Transverse colon (tissue), 4 donors: ENCODE results near the gene CD33. TPM values are rescaled to one million over a fixed set of nuclear protein-coding genes. Genes with fewer than 3 reads are reported as not detected.

Experiments used
- DNase-seq: peaks from one replicate; pipeline ENCODE4 v3.0.0-alpha.2; 2019
- H3K27ac ChIP-seq, 4 donors: fragments of 200-600 bp; sonication (generic); 2 replicates each; pipeline ENCODE4 v1.5.1; 2016 to 2018; ENCODE audit warnings: inconsistent platforms in 4 of 4
- H3K27me3 ChIP-seq: fragments of 200-600 bp; sonication (generic); 2 replicates; pipeline ENCODE4 v1.5.1; 2017; ENCODE audit warnings: inconsistent platforms
- H3K36me3 ChIP-seq, 4 donors: fragments of 200-600 bp; sonication (generic); 2 replicates each; pipeline ENCODE4 v1.5.1; 2017 to 2019; ENCODE audit warnings: inconsistent platforms in 4 of 4
- H3K4me1 ChIP-seq, 4 donors: fragments of 200-600 bp; sonication (generic); 2 replicates each; pipeline ENCODE4 v1.5.1; 2017 to 2020; ENCODE audit warnings: inconsistent platforms in 4 of 4
- H3K4me3 ChIP-seq, 4 donors: fragments of 200-600 bp; sonication (generic); 1 replicate in 1 of 4; 2 replicates in 3 of 4; pipeline versions ENCODE4 v1.5.1 to v1.6.1; 2017 to 2019; ENCODE audit warnings: inconsistent platforms in 4 of 4
- H3K9me3 ChIP-seq, 2 donors: fragments of 200-600 bp; sonication (generic); 2 replicates each; pipeline ENCODE4 v1.5.1; 2017 to 2019; ENCODE audit warnings: inconsistent platforms in 2 of 2
- CTCF ChIP-seq, 5 experiments: fragments of 200-600 bp in 3 of 5; fragments of 450-650 bp in 2 of 5; sonication (generic) in 3 of 5; IDR thresholded peaks; 1 replicate in 2 of 5; 2 replicates in 3 of 5; pipeline ENCODE4 v1.5.1; 2016 to 2017; ENCODE audit warnings: antibody characterized with exemption in 5 of 5, inconsistent platforms in 3 of 5, mild to moderate bottlenecking in 2 of 5, moderate library complexity in 1 of 5
- EP300 ChIP-seq: sonication (generic); formaldehyde crosslinking; IDR thresholded peaks from one replicate; pipeline ENCODE4 v1.6.1; 2017; ENCODE audit warnings: antibody characterized with exemption, low read depth
- POLR2A ChIP-seq: fragments of 450-650 bp; IDR thresholded peaks from one replicate; pipeline ENCODE4 v1.6.1; 2016; ENCODE audit warnings: antibody characterized with exemption, mild to moderate bottlenecking, moderate library complexity
- POLR2AphosphoS5 ChIP-seq, 3 donors: sonication (generic); formaldehyde crosslinking; IDR thresholded peaks; one replicate each; pipeline ENCODE4 v1.6.1; 2016; ENCODE audit warnings: antibody characterized with exemption in 3 of 3
- WGBS, 2 donors: methylation state at CpG; one replicate each; pipeline ENCODE4 v1.1.5; 2018; ENCODE audit warnings: low coverage in 1 of 2; 5-methylcytosine and 5-hydroxymethylcytosine counted together
- in situ Hi-C, 4 donors: fragments of 200-750 bp; cut with MboI; loops; one replicate each; pipeline versions ENCODE4 v1.15.0 to v1.15.1; 2017; ENCODE audit warnings: low sequenced_read_pairs in 3 of 4, low pct_ligation_motif_present in 1 of 4, low pct_unique_long_range_greater_than_20kb in 1 of 4
- intact Hi-C: fragments of 100-400 bp; cut with DNase I; formaldehyde crosslinking; loops from one replicate; pipeline ENCODE4 v1.15.1; 2023; ENCODE audit warnings: low total_unique reads
- total RNA-seq, 4 donors: library from RNA; depleted of rRNA; stranded (reverse); fragments of >200 nt; gene quantifications; one replicate each; pipeline ENCODE4 v1.1.0, GENCODE V29; 2016

CD33 gene
- total RNA-seq, 4 donors from 2014 or later, result 2.5 to 2.6 TPM; not detected in 2

DNA sequence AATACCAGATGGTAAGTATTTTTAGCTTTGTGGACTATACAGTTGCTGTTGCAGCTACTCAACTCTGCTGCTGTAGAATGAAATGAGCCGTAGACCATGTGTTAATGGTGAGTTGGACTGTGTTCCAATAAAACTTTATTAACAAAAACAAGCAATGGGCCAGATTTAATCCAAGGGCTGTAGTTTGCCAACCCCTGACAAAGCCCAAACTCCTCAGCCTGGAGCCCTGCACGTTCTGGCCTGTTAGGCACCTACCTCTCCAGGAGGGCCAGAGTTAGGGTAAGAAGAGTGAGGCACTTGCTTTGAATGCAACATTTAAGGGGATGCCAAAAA, 36.7 kb upstream of the CD33 start:
- peaks cover 27% of the 10 kb centered on the region for H3K27me3 ChIP-seq
- H3K36me3 ChIP-seq, result no peaks in the 10 kb centered on the region
- intact Hi-C loops, result no loop called here
- in situ Hi-C loops, result no loop called here
- no peaks in the 10 kb centered on the region for H3K4me1 ChIP-seq
- no peak for TF ChIP-seq POLR2AphosphoS5 (IDR thresholded peaks at IDR 0.05)
- TF ChIP-seq CTCF (IDR thresholded peaks at IDR 0.05), result no peak
- TF ChIP-seq EP300, result no peak
- no peak for TF ChIP-seq POLR2A
- no peak overlapping the region for H3K4me3 ChIP-seq
- H3K9me3 ChIP-seq, result no peaks in the 10 kb centered on the region
- DNase-seq, result no peak
- 70% methylated on average over 2 of the region's 2 CpGs; no CpG with 5 or more reads in 1 of the 2 donors for WGBS, 2 donors
- H3K27ac ChIP-seq, result no peak overlapping the region

DNA sequence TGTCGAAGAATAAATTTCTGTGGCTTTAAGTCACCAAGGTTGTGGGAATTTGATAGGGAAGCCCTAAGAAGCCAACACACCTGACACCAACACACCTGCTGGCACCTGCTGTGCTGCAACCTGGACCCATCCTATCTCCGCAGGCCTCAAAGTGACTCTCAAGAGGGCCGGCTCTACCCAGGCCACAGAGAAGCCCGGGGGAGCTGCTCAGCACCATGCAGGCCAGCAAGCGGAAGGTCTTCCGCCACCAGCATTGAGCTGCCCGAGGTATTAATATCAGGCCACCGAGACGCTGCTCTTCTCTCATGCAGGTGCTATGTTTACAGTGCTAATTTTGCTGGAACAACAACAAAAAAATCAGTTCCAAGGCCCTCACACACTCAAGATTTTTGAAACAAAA, 32.2 kb upstream of the CD33 start:
- no peaks in the 10 kb centered on the region for H3K9me3 ChIP-seq
- intact Hi-C loops, result no loop called here

DNA sequence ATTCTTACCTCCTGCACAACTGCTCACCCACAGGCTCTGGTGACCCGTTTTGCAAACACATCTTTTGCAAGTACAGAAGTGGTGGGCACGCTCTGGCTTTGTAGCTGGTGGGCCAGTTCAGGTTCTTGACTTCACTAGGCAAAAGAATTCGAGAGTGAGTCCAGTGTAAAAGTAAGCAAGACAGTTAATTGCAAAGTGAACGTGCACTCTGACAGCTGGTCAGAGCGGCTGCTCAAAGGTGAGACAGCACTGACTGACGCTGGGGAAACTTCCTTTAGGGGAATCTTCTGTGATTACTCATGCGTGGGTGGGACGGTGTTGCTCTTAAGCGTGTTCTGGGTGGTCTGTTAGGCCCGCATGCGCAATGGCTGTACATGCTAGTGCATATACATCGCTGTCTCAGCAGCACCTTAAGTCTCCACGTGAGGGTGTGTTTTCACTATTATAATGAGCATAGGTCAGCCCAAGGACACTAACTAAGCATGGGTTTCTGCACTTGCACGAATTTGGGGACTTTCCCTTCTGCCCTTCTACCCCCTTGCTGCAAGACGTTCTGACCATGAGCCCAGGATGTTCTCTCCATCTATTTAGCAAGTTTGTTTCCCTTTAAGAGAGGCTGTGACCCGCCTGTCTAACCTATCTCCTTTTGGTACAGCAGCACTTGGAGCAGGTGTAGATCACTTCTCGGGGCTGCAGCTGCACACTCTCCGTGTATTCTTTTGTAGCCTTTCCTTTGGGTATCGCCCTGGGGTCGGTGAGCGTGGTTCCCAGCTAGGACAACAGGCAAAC, 30.2 kb upstream of the CD33 start:
- in situ Hi-C loops, result loop anchor here in 1 of 4 donors (5.0 kb wide), 1 partner anchor 248 kb away; no protein-coding TSS in a partner anchor
- Histone ChIP-seq H3K4me1 (no peaks in the 10 kb centered on the region), H3K9me3 (no peaks in the 10 kb centered on the region), H3K36me3 (no peaks in the 10 kb centered on the region), H3K27ac (no peak overlapping the region), H3K4me3 (no peak overlapping the region), H3K27me3 (no peaks in the 10 kb centered on the region)
- TF ChIP-seq POLR2A (no peak), CTCF (IDR thresholded peaks at IDR 0.05) (no peak), POLR2AphosphoS5 (IDR thresholded peaks at IDR 0.05) (no peak), EP300 (no peak)
- DNase-seq, result no peak
- 51% methylated on average over 21 of the region's 21 CpGs; no CpG with 5 or more reads in 1 of the 2 donors for WGBS, 2 donors
- intact Hi-C loops, result no loop called here

More for the DNA sequence above, 32.2 kb upstream of the CD33 start:
- TF ChIP-seq EP300 (no peak), POLR2A (no peak)
- H3K27ac ChIP-seq, result no peak overlapping the region
- H3K4me3 ChIP-seq, result no peak overlapping the region
- H3K4me1 ChIP-seq, result no peaks in the 10 kb centered on the region
- WGBS, 2 donors, result 83 to 100% methylated on average over 1 to 9 of the region's 9 CpGs
- in situ Hi-C loops, result loop anchor here in 1 of 4 donors (5.0 kb wide), 1 partner anchor 250 kb away; no protein-coding TSS in a partner anchor
- no peak for DNase-seq
- no peaks in the 10 kb centered on the region for H3K27me3 ChIP-seq
- H3K36me3 ChIP-seq, result no peaks in the 10 kb centered on the region

GRCh38 chr19:51195316-51195586, 29.6 kb upstream of the CD33 start:
- no peak overlapping the region for H3K27ac ChIP-seq
- H3K9me3 ChIP-seq, result no peaks in the 10 kb centered on the region
- TF ChIP-seq CTCF (IDR thresholded peaks at IDR 0.05) (no peak), POLR2AphosphoS5 (IDR thresholded peaks at IDR 0.05) (no peak), EP300 (no peak), POLR2A (no peak)
- H3K4me1 ChIP-seq, result no peaks in the 10 kb centered on the region
- in situ Hi-C loops, result no loop called here
- no peaks in the 10 kb centered on the region for H3K36me3 ChIP-seq
- no peaks in the 10 kb centered on the region for H3K27me3 ChIP-seq
- DNase-seq, result no peak
- intact Hi-C loops, result no loop called here
- no peak overlapping the region for H3K4me3 ChIP-seq
- WGBS, 2 donors, result 81% methylated on average over 9 of the region's 9 CpGs; no CpG with 5 or more reads in 1 of the 2 donors
